Measurements from ENCODE around the gene RDM1. TPM values are rescaled to one million over a fixed set of nuclear protein-coding genes. Genes with fewer than 3 reads are reported as not detected.

The RDM1 gene
- polyA plus RNA-seq, 3 donors: not detected

DNA sequence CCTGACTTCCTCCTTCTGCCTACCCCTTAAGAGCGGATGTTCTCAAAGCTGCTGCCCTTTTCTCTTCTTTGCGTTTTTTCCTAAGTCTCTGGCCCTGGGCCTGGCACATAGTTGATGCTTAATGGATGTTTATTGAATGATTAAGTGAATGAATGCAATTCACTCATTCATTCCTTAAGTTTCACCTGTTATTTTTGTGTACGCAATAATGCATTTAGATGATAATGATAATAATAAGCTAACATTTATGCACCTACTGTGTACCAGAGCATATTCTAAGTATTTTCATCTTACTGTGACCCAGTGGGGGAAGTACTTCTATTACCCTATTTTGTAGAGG lies 54.8 kb downstream of the RDM1 start:
- H3K27me3 ChIP-seq (ENCODE audit: control insufficient read depth in 2 of 2, insufficient read depth in 2 of 2, low read length in 2 of 2): no peaks in the 10 kb centered on the region
- H3K4me3 Mint-ChIP-seq: peak overlapping the region; percentile 25 to 64
- H3K27ac ChIP-seq (ENCODE audit: low read depth in 1 of 2, low read length in 2 of 2): no peak overlapping the region
- peaks cover 28% of the 10 kb centered on the region for H3K4me1 Mint-ChIP-seq
- no peaks in the 10 kb centered on the region for H3K9me3 Mint-ChIP-seq
- DNase-seq: no peak
- peaks cover 13 to 30% of the 10 kb centered on the region in 2 donors for H3K4me1 ChIP-seq (ENCODE audit: control insufficient read depth in 1 of 2, insufficient read depth in 2 of 2, low read length in 2 of 2)
- H3K36me3 ChIP-seq (replicated peaks in 1 of 2; ENCODE audit: control insufficient read depth in 1 of 2, insufficient read depth in 2 of 2, low read length in 2 of 2): no peaks in the 10 kb centered on the region
- intact Hi-C loops (cut with micrococcal nuclease): no loop called here
- TF ChIP-seq, protein P1, sequence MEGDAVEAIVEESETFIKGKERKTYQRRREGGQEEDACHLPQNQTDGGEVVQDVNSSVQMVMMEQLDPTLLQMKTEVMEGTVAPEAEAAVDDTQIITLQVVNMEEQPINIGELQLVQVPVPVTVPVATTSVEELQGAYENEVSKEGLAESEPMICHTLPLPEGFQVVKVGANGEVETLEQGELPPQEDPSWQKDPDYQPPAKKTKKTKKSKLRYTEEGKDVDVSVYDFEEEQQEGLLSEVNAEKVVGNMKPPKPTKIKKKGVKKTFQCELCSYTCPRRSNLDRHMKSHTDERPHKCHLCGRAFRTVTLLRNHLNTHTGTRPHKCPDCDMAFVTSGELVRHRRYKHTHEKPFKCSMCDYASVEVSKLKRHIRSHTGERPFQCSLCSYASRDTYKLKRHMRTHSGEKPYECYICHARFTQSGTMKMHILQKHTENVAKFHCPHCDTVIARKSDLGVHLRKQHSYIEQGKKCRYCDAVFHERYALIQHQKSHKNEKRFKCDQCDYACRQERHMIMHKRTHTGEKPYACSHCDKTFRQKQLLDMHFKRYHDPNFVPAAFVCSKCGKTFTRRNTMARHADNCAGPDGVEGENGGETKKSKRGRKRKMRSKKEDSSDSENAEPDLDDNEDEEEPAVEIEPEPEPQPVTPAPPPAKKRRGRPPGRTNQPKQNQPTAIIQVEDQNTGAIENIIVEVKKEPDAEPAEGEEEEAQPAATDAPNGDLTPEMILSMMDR (IDR thresholded peaks at IDR 0.05): no peak
- no peaks in the 10 kb centered on the region for H3K9me3 ChIP-seq (replicated peaks in 1 of 2; ENCODE audit: control insufficient read depth in 1 of 2, insufficient read depth in 1 of 2, low read length in 2 of 2)
- H3K4me2 ChIP-seq (replicated peaks; ENCODE audit: extremely low read depth, low read length, poor library complexity, severe bottlenecking): peak overlapping the region; percentile 4
- no peak overlapping the region for H3K9ac ChIP-seq (ENCODE audit: insufficient read depth, low read length, poor library complexity, severe bottlenecking)
- H3K4me3 ChIP-seq (replicated peaks in 1 of 3; ENCODE audit: low read depth in 2 of 3, low read length in 3 of 3): no peak overlapping the region
- peaks cover 0 to 2% of the 10 kb centered on the region in 2 donors for H3K36me3 Mint-ChIP-seq
- WGBS (ENCODE audit: insufficient coverage): no CpG with 5 or more reads among the region's 3 CpGs
- no peaks in the 10 kb centered on the region for H4K20me1 ChIP-seq (ENCODE audit: insufficient read depth, low read length)
- H2AFZ ChIP-seq (ENCODE audit: insufficient read depth, low read depth, low read length, poor library complexity, severe bottlenecking): peak overlapping the region; percentile 58
- H3K27me3 Mint-ChIP-seq (ENCODE audit: low read depth in 3 of 3): no peaks in the 10 kb centered on the region
- H3K79me2 ChIP-seq (ENCODE audit: insufficient read depth, low read length): no peaks in the 10 kb centered on the region
- H3K27ac Mint-ChIP-seq: no peak overlapping the region

DNA sequence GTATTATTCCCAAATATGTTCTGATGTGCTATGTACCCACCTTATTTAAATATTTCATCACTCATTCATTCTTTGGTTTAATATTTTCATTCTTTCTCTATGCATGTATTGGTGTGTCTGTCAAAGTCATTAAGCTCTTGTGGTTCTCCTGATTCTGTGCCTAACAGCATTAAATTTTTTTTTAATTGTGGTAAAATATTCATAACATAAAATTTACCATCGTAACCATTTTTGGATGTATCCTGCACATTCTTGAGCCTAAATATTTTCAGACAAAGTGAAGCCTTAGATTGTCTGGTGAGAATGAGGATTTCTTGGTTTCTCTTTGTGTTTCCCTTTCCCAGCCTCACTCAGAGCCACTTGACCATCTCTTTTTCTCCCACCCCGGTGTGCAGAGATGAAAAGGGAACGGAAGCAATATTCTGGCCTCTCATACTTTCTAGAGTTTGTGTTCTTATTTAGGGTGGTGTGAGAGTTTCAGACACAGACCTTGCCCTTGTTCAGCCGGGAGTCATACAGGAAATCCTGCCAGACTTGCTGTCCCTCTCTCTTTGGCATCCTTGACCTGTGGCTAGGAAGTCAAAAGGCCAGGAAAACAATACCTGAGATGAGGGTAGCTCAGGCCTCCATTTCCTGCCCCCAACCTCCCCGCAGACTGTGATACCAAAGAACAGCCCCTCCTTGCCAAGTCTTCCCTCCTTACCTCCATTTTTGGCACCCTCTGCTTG lies 55.3 kb downstream of the RDM1 start:
- H4K20me1 ChIP-seq (ENCODE audit: insufficient read depth, low read length): no peaks in the 10 kb centered on the region
- peak overlapping the region; percentile 58 for H2AFZ ChIP-seq (ENCODE audit: insufficient read depth, low read depth, low read length, poor library complexity, severe bottlenecking)
- H3K9ac ChIP-seq (ENCODE audit: insufficient read depth, low read length, poor library complexity, severe bottlenecking): no peak overlapping the region
- peak overlapping the region in 1 of 3 experiments; percentile 38 for H3K4me3 ChIP-seq (replicated peaks in 1 of 3; ENCODE audit: low read depth in 2 of 3, low read length in 3 of 3)
- no peaks in the 10 kb centered on the region for H3K36me3 ChIP-seq (replicated peaks in 1 of 2; ENCODE audit: control insufficient read depth in 1 of 2, insufficient read depth in 2 of 2, low read length in 2 of 2)
- Mint-ChIP-seq H3K27me3 (ENCODE audit: low read depth in 3 of 3) (no peaks in the 10 kb centered on the region), H3K27ac (no peak overlapping the region), H3K9me3 (no peaks in the 10 kb centered on the region), H3K4me3 (peak overlapping the region; percentile 25 to 64), H3K4me1 (peaks cover 23% of the 10 kb centered on the region), H3K36me3 (peaks cover 0 to 2% of the 10 kb centered on the region in 2 donors)
- WGBS (ENCODE audit: insufficient coverage): 0% methylated on average over 2 of the region's 5 CpGs
- peaks cover 10 to 24% of the 10 kb centered on the region in 2 donors for H3K4me1 ChIP-seq (ENCODE audit: control insufficient read depth in 1 of 2, insufficient read depth in 2 of 2, low read length in 2 of 2)
- intact Hi-C loops (cut with micrococcal nuclease): no loop called here
- no peaks in the 10 kb centered on the region for H3K79me2 ChIP-seq (ENCODE audit: insufficient read depth, low read length)
- TF ChIP-seq, protein P1 (IDR thresholded peaks at IDR 0.05): no peak
- no peaks in the 10 kb centered on the region for H3K9me3 ChIP-seq (replicated peaks in 1 of 2; ENCODE audit: control insufficient read depth in 1 of 2, insufficient read depth in 1 of 2, low read length in 2 of 2)
- no peak overlapping the region for H3K27ac ChIP-seq (ENCODE audit: low read depth in 1 of 2, low read length in 2 of 2)
- no peak for DNase-seq
- H3K4me2 ChIP-seq (replicated peaks; ENCODE audit: extremely low read depth, low read length, poor library complexity, severe bottlenecking): peak overlapping the region; percentile 4
- H3K27me3 ChIP-seq (ENCODE audit: control insufficient read depth in 2 of 2, insufficient read depth in 2 of 2, low read length in 2 of 2): no peaks in the 10 kb centered on the region

Data from CD14-positive monocyte (primary cell).